ENCODE measurements around the gene ROGDI. TPM values are rescaled to one million over a fixed set of nuclear protein-coding genes. Genes with fewer than 3 reads are reported as not detected.
A peak's percentile ranks its signal among the peaks of the same experiment; 100 is the strongest.

Gene ROGDI
- total RNA-seq, 1 experiment from 2014 or later, result 32.1 TPM

DNA sequence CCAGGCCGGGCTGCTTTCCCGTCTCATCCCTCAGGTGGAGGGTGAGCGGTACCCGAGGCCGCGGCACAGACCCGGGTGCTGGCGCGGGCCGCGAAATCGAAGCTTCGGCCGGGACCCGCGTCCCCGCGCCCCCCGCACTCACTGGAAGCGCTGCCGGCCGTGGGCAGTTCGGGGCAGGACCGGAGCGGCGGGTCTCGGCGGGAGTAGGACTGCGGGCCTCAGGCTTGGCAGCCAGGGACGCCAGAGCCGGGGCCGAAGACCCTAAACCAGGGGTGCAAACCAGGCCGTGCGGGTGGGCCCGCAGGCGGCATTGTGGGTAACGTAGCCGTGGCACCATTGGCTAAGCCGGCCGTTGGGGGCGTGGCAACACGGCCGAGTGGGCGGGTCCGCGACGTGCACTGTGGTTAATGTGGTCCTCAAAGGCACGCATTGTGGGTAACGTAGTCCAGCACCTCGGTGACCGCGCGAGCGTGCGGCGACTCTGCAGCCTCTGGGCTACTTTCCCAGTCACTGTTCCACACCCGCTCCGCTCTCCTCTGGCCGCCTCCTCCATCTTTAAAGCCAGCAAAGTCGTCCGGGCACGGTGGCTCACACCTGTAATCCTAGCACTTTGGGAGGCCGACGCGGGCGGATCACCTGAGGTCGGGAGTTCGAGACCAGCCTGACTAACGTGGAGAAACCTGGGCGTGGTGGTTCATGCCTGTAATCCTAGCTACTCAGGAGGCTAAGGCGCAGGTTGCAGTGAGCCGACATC is 35.4 kb downstream of the ROGDI start, which contains the start of gene ZNF500 (continued):
- TF ChIP-seq, protein P1, sequence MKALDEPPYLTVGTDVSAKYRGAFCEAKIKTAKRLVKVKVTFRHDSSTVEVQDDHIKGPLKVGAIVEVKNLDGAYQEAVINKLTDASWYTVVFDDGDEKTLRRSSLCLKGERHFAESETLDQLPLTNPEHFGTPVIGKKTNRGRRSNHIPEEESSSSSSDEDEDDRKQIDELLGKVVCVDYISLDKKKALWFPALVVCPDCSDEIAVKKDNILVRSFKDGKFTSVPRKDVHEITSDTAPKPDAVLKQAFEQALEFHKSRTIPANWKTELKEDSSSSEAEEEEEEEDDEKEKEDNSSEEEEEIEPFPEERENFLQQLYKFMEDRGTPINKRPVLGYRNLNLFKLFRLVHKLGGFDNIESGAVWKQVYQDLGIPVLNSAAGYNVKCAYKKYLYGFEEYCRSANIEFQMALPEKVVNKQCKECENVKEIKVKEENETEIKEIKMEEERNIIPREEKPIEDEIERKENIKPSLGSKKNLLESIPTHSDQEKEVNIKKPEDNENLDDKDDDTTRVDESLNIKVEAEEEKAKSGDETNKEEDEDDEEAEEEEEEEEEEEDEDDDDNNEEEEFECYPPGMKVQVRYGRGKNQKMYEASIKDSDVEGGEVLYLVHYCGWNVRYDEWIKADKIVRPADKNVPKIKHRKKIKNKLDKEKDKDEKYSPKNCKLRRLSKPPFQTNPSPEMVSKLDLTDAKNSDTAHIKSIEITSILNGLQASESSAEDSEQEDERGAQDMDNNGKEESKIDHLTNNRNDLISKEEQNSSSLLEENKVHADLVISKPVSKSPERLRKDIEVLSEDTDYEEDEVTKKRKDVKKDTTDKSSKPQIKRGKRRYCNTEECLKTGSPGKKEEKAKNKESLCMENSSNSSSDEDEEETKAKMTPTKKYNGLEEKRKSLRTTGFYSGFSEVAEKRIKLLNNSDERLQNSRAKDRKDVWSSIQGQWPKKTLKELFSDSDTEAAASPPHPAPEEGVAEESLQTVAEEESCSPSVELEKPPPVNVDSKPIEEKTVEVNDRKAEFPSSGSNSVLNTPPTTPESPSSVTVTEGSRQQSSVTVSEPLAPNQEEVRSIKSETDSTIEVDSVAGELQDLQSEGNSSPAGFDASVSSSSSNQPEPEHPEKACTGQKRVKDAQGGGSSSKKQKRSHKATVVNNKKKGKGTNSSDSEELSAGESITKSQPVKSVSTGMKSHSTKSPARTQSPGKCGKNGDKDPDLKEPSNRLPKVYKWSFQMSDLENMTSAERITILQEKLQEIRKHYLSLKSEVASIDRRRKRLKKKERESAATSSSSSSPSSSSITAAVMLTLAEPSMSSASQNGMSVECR (CRISPR knock-in tag; IDR thresholded peaks at IDR 0.05; ENCODE audit: borderline replicate concordance), result peak; percentile 78; the same call in 1 of the 2 replicates
- TF ChIP-seq, protein P2, sequence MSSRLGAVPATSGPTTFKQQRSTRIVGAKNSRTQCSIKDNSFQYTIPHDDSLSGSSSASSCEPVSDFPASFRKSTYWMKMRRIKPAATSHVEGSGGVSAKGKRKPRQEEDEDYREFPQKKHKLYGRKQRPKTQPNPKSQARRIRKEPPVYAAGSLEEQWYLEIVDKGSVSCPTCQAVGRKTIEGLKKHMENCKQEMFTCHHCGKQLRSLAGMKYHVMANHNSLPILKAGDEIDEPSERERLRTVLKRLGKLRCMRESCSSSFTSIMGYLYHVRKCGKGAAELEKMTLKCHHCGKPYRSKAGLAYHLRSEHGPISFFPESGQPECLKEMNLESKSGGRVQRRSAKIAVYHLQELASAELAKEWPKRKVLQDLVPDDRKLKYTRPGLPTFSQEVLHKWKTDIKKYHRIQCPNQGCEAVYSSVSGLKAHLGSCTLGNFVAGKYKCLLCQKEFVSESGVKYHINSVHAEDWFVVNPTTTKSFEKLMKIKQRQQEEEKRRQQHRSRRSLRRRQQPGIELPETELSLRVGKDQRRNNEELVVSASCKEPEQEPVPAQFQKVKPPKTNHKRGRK (CRISPR knock-in tag; IDR thresholded peaks at IDR 0.05; ENCODE audit: borderline replicate concordance), result no peak
- TF ChIP-seq, protein P3, sequence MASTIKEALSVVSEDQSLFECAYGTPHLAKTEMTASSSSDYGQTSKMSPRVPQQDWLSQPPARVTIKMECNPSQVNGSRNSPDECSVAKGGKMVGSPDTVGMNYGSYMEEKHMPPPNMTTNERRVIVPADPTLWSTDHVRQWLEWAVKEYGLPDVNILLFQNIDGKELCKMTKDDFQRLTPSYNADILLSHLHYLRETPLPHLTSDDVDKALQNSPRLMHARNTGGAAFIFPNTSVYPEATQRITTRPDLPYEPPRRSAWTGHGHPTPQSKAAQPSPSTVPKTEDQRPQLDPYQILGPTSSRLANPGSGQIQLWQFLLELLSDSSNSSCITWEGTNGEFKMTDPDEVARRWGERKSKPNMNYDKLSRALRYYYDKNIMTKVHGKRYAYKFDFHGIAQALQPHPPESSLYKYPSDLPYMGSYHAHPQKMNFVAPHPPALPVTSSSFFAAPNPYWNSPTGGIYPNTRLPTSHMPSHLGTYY (CRISPR knock-in tag; IDR thresholded peaks at IDR 0.05), result no peak
- TF ChIP-seq GABPB1 (CRISPR knock-in tag; IDR thresholded peaks at IDR 0.05) (peak; percentile 71), OVOL2 (CRISPR knock-in tag; IDR thresholded peaks at IDR 0.05; ENCODE audit: borderline replicate concordance) (no peak), TEAD4 (CRISPR knock-in tag; IDR thresholded peaks at IDR 0.05) (no peak), ZNF317 (CRISPR knock-in tag; IDR thresholded peaks at IDR 0.05; ENCODE audit: borderline replicate concordance, low read depth) (no peak), FOXP1 (CRISPR knock-in tag; IDR thresholded peaks at IDR 0.05; ENCODE audit: borderline replicate concordance) (peak; percentile 56; the same call in 1 of the 2 replicates), FOXK1 (CRISPR knock-in tag; IDR thresholded peaks at IDR 0.05) (peak; percentile 96), NR2C2 (CRISPR knock-in tag; IDR thresholded peaks at IDR 0.05) (no peak), GRHL2 (CRISPR knock-in tag; IDR thresholded peaks at IDR 0.05; ENCODE audit: insufficient replicate concordance, severe bottlenecking) (no peak), ZNF416 (CRISPR knock-in tag; IDR thresholded peaks at IDR 0.05) (no peak), ZNF219 (CRISPR knock-in tag; IDR thresholded peaks at IDR 0.05; ENCODE audit: borderline replicate concordance) (no peak), TEAD1 (CRISPR knock-in tag; IDR thresholded peaks at IDR 0.05) (peak; percentile 66; the same call in 1 of the 2 replicates), CBFB (CRISPR knock-in tag; IDR thresholded peaks at IDR 0.05; ENCODE audit: low read depth) (peak; percentile 80; the same call in 1 of the 2 replicates), ATF1 (CRISPR knock-in tag; IDR thresholded peaks at IDR 0.05) (no peak)
- TF ChIP-seq, protein P4, sequence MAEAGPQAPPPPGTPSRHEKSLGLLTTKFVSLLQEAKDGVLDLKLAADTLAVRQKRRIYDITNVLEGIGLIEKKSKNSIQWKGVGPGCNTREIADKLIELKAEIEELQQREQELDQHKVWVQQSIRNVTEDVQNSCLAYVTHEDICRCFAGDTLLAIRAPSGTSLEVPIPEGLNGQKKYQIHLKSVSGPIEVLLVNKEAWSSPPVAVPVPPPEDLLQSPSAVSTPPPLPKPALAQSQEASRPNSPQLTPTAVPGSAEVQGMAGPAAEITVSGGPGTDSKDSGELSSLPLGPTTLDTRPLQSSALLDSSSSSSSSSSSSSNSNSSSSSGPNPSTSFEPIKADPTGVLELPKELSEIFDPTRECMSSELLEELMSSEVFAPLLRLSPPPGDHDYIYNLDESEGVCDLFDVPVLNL (CRISPR knock-in tag; IDR thresholded peaks at IDR 0.05; ENCODE audit: borderline replicate concordance, low read depth), result no peak
- TF ChIP-seq, protein P5, sequence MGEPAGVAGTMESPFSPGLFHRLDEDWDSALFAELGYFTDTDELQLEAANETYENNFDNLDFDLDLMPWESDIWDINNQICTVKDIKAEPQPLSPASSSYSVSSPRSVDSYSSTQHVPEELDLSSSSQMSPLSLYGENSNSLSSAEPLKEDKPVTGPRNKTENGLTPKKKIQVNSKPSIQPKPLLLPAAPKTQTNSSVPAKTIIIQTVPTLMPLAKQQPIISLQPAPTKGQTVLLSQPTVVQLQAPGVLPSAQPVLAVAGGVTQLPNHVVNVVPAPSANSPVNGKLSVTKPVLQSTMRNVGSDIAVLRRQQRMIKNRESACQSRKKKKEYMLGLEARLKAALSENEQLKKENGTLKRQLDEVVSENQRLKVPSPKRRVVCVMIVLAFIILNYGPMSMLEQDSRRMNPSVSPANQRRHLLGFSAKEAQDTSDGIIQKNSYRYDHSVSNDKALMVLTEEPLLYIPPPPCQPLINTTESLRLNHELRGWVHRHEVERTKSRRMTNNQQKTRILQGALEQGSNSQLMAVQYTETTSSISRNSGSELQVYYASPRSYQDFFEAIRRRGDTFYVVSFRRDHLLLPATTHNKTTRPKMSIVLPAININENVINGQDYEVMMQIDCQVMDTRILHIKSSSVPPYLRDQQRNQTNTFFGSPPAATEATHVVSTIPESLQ (CRISPR knock-in tag; IDR thresholded peaks at IDR 0.05), result no peak
- TF ChIP-seq, protein P6, sequence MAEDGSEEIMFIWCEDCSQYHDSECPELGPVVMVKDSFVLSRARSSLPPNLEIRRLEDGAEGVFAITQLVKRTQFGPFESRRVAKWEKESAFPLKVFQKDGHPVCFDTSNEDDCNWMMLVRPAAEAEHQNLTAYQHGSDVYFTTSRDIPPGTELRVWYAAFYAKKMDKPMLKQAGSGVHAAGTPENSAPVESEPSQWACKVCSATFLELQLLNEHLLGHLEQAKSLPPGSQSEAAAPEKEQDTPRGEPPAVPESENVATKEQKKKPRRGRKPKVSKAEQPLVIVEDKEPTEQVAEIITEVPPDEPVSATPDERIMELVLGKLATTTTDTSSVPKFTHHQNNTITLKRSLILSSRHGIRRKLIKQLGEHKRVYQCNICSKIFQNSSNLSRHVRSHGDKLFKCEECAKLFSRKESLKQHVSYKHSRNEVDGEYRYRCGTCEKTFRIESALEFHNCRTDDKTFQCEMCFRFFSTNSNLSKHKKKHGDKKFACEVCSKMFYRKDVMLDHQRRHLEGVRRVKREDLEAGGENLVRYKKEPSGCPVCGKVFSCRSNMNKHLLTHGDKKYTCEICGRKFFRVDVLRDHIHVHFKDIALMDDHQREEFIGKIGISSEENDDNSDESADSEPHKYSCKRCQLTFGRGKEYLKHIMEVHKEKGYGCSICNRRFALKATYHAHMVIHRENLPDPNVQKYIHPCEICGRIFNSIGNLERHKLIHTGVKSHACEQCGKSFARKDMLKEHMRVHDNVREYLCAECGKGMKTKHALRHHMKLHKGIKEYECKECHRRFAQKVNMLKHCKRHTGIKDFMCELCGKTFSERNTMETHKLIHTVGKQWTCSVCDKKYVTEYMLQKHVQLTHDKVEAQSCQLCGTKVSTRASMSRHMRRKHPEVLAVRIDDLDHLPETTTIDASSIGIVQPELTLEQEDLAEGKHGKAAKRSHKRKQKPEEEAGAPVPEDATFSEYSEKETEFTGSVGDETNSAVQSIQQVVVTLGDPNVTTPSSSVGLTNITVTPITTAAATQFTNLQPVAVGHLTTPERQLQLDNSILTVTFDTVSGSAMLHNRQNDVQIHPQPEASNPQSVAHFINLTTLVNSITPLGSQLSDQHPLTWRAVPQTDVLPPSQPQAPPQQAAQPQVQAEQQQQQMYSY (CRISPR knock-in tag; IDR thresholded peaks at IDR 0.05), result no peak
- TF ChIP-seq, protein P7, sequence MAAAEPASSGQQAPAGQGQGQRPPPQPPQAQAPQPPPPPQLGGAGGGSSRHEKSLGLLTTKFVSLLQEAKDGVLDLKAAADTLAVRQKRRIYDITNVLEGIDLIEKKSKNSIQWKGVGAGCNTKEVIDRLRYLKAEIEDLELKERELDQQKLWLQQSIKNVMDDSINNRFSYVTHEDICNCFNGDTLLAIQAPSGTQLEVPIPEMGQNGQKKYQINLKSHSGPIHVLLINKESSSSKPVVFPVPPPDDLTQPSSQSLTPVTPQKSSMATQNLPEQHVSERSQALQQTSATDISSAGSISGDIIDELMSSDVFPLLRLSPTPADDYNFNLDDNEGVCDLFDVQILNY (CRISPR knock-in tag; IDR thresholded peaks at IDR 0.05), result no peak
